ENCODE data around the gene OPA1. TPM values are rescaled to one million over a fixed set of nuclear protein-coding genes. Genes with fewer than 3 reads are reported as not detected.

OPA1 gene
- total and polyA plus RNA-seq, 2 of the 13 experiments (the other 11 are each of a cell fraction or from before 2014, with no cell fraction given) = 26.7 to 78.5 TPM

DNA sequence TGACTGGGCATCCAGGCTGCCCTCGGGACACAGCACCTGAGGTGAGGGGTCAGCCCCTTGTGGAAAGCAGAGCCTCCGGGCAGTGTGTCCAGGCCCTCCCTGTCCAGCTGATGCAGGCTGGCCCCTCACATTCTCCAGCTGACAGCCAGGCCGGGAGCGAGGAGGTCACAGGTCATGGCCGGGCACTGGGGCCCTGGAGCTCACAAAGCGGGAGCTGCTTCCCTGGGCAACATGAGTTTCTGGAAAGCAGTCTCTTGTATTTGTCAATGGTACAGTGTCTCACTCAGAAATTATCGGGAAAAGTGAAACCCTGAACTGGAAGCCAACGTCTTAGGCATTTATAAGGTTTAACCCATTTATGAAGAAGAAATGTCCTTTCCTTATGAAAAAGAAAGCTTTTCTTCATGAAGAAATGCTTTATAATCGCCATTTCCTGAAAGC lies 118.5 kb downstream of the OPA1 start (continued):
- TF ChIP-seq LCORL (IDR thresholded peaks at IDR 0.05) (no peak), LCORL (CRISPR knock-in tag; IDR thresholded peaks at IDR 0.05) (peak; percentile 54), ZNF800 (CRISPR knock-in tag; IDR thresholded peaks at IDR 0.05) (no peak), ZNF225 (CRISPR knock-in tag; IDR thresholded peaks at IDR 0.05) (no peak), ZBTB34 (CRISPR knock-in tag; IDR thresholded peaks at IDR 0.05) (no peak; the same call in 1 of the 2 replicates), PHF21A (CRISPR knock-in tag; IDR thresholded peaks at IDR 0.05) (peak; percentile 80), MEIS2 (CRISPR knock-in tag; IDR thresholded peaks at IDR 0.05) (peak; percentile 96), FUBP1 (CRISPR knock-in tag; IDR thresholded peaks at IDR 0.05; ENCODE audit: borderline replicate concordance) (no peak), SNAPC5 (CRISPR knock-in tag; IDR thresholded peaks at IDR 0.05; ENCODE audit: borderline replicate concordance) (no peak), KMT2B (CRISPR knock-in tag; IDR thresholded peaks at IDR 0.05) (peak; percentile 19; the same call in 1 of the 2 replicates), REST (IDR thresholded peaks at IDR 0.05; ENCODE audit: borderline replicate concordance in 1 of 2, low read depth in 1 of 2, low read length in 2 of 2) (peak in 1 of 2 experiments; percentile 37; a peak in 1 of 4 replicates), ZNF772 (CRISPR knock-in tag; IDR thresholded peaks at IDR 0.05) (no peak; the same call in 1 of the 2 replicates), ZNF841 (CRISPR knock-in tag; IDR thresholded peaks at IDR 0.05; ENCODE audit: borderline replicate concordance) (no peak; the same call in 1 of the 2 replicates), ATRX (CRISPR knock-in tag; IDR thresholded peaks at IDR 0.05; ENCODE audit: borderline replicate concordance) (no peak), HNF4G (IDR thresholded peaks at IDR 0.05; ENCODE audit: borderline replicate concordance, low read depth, low read length) (peak; percentile 70; the same call in 1 of the 2 replicates), HNF4G (CRISPR knock-in tag; IDR thresholded peaks at IDR 0.05; ENCODE audit: borderline replicate concordance, low read depth) (peak; percentile 53; the same call in 1 of the 2 replicates), ZNF317 (CRISPR knock-in tag; IDR thresholded peaks at IDR 0.05) (no peak), KLF12 (CRISPR knock-in tag; IDR thresholded peaks at IDR 0.05; ENCODE audit: borderline replicate concordance) (no peak), FOXK2 (IDR thresholded peaks at IDR 0.05) (no peak), PLRG1 (conservative IDR thresholded peaks at IDR 0.05) (no peak)
- TF ChIP-seq, protein P1, sequence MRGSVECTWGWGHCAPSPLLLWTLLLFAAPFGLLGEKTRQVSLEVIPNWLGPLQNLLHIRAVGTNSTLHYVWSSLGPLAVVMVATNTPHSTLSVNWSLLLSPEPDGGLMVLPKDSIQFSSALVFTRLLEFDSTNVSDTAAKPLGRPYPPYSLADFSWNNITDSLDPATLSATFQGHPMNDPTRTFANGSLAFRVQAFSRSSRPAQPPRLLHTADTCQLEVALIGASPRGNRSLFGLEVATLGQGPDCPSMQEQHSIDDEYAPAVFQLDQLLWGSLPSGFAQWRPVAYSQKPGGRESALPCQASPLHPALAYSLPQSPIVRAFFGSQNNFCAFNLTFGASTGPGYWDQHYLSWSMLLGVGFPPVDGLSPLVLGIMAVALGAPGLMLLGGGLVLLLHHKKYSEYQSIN (CRISPR knock-in tag; IDR thresholded peaks at IDR 0.05; ENCODE audit: borderline replicate concordance) = no peak
